AG09319 (cell line): ENCODE data around the gene INVS.

Source experiments
- DNase-seq: peaks from one replicate; pipeline ENCODE4 v3.0.0-alpha.2; 2010; ENCODE audit warnings: low read depth; ENCODE audit errors: extremely low read depth
- CTCF ChIP-seq: IDR thresholded peaks from 2 replicates; pipeline ENCODE4 v1.5.1; 2011; ENCODE audit warnings: low read depth, mild to moderate bottlenecking, inconsistent platforms, low read length, moderate library complexity

INVS gene

GRCh38 chr9:100150214-100150613 is 51.2 kb downstream of the INVS start:
- no peak for TF ChIP-seq CTCF
- DNase-seq: peak; percentile 12

GRCh38 chr9:100160021-100160420 is 61.0 kb downstream of the INVS start:
- TF ChIP-seq CTCF: no peak
- DNase-seq: no peak

GRCh38 chr9:100167176-100167575 is 68.1 kb downstream of the INVS start:
- TF ChIP-seq CTCF: no peak
- no peak for DNase-seq

- no peak for DNase-seq
- TF ChIP-seq CTCF: no peak; the same call in 1 of the 2 replicates
Measured at GRCh38 chr9:100167915-100168654, 69.0 kb downstream of the INVS start.

DNA sequence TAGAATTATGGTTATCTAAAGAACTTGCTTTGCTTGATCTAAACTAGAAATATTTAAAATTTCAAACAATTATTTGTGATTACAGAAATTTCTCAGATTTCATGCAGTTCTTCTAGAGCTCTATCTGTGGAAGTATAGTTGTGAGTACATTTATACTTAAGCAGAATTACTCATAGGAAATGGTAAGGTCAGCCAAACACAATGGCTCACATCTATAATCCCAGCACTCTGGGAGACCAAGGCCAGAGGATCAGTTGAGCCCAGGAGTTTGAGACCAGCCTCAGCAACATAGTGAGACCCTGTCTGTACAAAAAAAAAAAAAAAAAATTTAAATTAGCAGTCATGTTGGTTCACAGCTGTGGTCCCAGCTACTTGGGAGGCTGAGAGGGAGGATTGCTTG is 71.0 kb downstream of the INVS start:
- no peak for DNase-seq
- no peak for TF ChIP-seq CTCF

DNA sequence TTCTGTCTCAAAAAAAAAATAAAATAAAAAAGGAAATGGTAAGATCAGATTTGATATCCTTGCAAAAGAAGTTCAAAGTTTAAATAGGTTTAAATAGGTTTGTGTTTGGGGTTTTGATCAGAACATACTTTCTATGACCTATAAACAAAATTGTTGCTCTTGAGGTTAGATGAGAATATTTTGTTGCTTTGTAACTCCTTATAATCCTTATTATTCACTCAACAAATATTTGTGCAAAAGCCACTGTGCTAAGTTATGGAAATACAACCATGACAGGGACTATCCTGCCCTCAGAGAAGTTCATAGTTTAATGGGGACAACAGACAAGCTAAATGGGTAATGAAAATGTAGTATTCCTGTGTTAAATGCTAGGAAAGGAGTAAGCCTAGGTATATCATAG is 71.5 kb downstream of the INVS start:
- no peak for DNase-seq

GRCh38 chr9:100186356-100186755 is 87.3 kb downstream of the INVS start:
- no peak for TF ChIP-seq CTCF
- DNase-seq: no peak

More for the DNA sequence above, 71.5 kb downstream of the INVS start:
- TF ChIP-seq CTCF: no peak
